Stimulated activated CD8-positive, alpha-beta memory T cell treated with anti-CD3 and anti-CD28 coated beads, Interleukin-12 subunit alpha, Interleukin-12 subunit beta, amount 100 ng/mL, for 1 hour (primary cell): Measurements from ENCODE around the gene HYOU1.
A peak's percentile ranks its signal among the peaks of the same experiment; 100 is the strongest.
"Not testable (repeated sequence)": the region's sequence is repeated elsewhere in the genome, so short reads cannot be mapped to it uniquely, and the experiment has no call there.

Experiments
- DNase-seq: peaks from one replicate; pipeline ENCODE4 v3.0.0-alpha.2; 2020; ENCODE audit warnings: low read depth

HYOU1 gene

GRCh38 chr11:119044708-119045107 lies 12.3 kb downstream of the HYOU1 start:
- no peak for DNase-seq

DNA sequence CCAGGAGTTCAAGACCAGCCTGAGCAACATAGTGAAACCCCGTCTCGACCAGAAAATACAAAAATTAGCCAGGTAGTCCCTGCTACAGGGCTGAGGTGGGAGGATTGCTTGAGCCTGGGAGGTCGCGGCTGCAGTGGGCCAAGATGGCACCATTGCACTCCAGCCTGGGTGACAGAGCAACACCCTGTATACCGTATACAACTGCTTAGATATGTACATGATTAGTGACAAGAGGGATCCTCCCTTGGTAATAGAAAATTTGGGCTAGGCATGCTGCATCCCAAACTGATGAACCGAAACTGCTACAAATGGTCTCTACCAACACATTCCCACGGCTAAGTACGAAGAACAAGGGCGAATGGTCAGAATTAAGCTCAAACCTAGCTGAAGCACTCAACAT lies 14.1 kb downstream of the HYOU1 start:
- no peak for DNase-seq

- no peak for DNase-seq
Observed at GRCh38 chr11:119041821-119042514, 15.0 kb downstream of the HYOU1 start.

DNA sequence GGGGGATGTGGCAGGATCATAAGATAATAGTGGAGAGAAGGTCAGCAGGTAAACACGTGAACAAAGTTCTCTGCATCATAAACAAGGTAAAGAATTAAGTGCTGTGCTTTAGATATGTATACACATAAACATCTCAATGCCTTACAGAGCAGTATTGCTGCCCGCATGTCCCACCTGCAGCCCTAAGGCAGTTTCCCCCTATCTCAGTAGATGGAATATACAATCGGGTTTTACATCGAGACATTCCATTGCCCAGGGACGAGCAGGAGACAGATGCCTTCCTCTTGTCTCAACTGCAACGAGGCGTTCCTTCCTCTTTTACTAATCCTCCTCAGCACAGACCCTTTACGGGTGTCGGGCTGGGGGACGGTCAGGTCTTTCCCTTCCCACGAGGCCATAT lies 17.5 kb downstream of the HYOU1 start:
- not testable (repeated sequence) for DNase-seq

- no peak for DNase-seq
Observed at GRCh38 chr11:119038884-119039283, 18.1 kb downstream of the HYOU1 start.

- no peak for DNase-seq
Observed at GRCh38 chr11:119034813-119035212, 22.2 kb downstream of the HYOU1 start.

GRCh38 chr11:119033421-119033820 lies 23.6 kb downstream of the HYOU1 start:
- not testable (repeated sequence) for DNase-seq

- no peak for DNase-seq
Observed at GRCh38 chr11:119031912-119032280, 25.1 kb downstream of the HYOU1 start.

- DNase-seq: peak; percentile 99
Observed at GRCh38 chr11:119030329-119031047, 26.5 kb downstream of the HYOU1 start, which contains the start of gene SLC37A4. SLC37A4 (minus strand) TSS chr11:119030877.

DNA sequence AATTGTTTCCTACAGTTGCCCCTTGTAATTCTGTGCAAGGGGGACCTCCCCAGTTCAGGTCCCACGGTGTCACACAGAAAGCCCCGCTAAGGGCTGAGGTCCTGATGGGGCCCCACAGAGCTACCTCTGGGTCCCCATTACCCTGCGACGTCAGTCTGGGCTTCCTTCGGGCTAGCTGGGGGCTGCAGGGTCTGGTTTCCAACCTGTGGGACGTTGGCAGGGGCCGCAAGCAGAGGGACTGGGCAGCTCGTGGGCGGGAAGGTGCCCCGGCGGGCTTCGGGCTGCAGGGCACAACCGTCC lies 27.0 kb downstream of the HYOU1 start:
- DNase-seq: no peak

GRCh38 chr11:119029340-119030028 lies 27.5 kb downstream of the HYOU1 start:
- no peak for DNase-seq

- DNase-seq: no peak
Observed at GRCh38 chr11:119029069-119029339, 28.0 kb downstream of the HYOU1 start.

DNA sequence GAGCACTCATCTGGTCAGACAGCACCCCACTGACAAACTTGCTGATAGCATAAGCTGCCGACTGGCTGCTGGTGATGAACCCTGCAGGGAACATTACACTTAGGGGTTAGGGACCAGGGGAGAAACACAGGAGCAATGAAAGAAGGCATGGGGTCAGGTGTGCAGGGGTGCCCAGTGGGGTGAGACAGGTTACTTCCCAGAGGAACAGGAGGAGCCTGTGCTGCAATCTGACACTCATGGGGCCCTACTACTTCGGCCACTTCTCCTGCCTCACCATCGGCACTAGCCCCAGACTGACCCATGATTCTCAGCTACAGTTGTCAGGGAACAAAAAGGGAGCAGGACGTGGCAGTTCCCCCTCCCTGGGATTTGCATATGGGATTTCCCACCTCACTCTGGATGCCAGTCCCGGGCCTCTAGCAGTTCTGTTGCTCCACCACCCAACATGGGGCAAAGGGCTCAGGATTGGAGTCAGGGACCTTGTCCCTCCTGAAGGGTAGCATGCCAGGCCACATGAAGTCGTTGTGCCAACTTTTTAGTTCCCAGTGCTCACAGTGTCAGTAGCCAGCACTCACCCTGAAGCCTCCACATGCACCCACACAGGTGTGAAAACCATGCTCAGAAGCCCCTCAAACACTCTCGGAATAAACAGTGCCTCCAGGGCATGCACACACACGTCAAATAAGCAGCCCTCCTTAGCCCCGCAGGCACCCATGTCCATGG lies 28.5 kb downstream of the HYOU1 start:
- DNase-seq: no peak

DNA sequence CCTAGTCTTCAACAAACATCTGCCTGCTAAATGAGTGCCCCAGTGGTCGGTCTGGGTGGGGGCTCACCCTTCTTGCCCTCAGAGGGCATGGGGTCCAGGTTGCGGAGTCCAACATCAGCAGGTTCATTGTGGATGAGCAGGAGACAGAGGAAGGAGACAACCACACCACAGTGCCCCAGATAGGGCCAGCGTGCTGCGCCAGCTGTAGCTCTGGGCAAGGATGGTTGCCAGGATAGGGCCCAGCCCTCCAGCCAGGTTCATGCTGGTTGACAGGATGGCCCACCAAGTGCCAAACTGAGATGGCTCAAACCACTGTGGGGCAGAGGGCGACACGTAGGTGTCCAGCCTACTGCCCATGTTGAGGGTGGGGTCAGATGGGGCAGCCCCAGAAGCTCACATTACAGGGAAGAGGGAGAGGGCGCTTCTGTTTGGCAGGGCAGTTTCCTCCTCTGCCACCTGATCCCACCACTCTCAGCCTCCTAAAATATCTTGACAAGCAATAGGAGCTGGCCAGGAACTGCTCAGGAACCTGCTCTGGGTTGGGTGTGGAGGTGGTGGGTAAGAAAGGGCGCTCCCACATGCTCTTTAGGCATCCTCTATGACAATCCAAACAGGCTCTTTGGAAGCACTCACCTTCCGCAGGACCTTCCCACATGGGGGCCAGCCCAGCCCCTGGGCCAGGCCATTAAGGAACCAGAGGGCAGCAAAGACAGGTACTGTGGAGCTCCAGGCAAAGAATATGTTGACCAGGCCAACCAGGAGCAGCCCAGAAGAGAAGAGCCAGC lies 29.3 kb downstream of the HYOU1 start:
- DNase-seq: no peak

DNA sequence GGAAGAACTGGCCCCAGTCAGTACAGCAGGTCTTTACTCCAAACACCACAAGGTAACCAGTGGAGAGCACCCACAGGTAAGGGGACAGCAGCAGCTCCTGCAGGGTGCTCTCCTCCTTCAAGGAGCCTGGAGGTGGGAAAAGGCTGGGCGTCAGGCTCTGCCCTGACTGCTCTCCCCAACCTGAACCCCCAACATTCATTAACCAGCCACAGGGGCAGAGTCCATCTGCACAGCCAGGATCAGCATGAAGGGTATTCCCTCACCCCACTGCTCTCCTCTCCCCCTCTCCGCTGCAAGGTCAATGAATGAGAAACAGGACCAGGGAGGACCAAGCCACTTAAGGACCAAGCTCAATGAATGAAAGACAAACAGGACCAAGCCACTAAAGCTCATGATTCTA lies 30.0 kb downstream of the HYOU1 start:
- no peak for DNase-seq

- DNase-seq: no peak
Observed at GRCh38 chr11:119025978-119026766, 30.8 kb downstream of the HYOU1 start.

GRCh38 chr11:119025541-119025940 lies 31.5 kb downstream of the HYOU1 start:
- no peak for DNase-seq

GRCh38 chr11:119025099-119025473 lies 31.9 kb downstream of the HYOU1 start:
- no peak for DNase-seq

- no peak for DNase-seq
Observed at GRCh38 chr11:119024430-119025098, 32.4 kb downstream of the HYOU1 start.

GRCh38 chr11:119023741-119024140 lies 33.3 kb downstream of the HYOU1 start:
- no peak for DNase-seq

GRCh38 chr11:119021631-119022030 lies 35.4 kb downstream of the HYOU1 start:
- no peak for DNase-seq
